ENCODE results near the gene LRRC49.
"Not testable (repeated sequence)": the region's sequence is repeated elsewhere in the genome, so short reads cannot be mapped to it uniquely, and the experiment has no call there.

The LRRC49 gene

GRCh38 chr15:71004506-71004905 lies 111.9 kb downstream of the LRRC49 start:
- DNase-seq, result not testable (repeated sequence)

DNA sequence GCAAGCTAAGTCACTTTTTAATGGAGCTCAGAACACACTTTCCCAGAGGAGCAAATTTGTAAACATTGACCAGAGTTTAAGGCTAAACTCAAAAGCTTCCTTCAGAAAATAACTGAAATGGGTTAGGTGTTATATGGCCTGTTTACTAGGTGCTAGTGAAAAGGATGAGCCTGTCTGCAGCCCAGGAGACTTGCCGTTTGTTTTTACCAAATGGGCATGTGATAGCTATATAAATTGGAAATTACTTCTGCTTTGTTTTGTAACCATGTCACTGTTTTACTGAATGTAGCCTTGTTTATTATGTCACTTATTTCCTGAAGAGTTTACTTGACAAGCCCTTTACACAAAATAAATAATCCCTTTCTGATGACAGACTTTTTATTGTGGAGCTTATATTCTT lies 113.3 kb downstream of the LRRC49 start:
- DNase-seq, result no peak

DNA sequence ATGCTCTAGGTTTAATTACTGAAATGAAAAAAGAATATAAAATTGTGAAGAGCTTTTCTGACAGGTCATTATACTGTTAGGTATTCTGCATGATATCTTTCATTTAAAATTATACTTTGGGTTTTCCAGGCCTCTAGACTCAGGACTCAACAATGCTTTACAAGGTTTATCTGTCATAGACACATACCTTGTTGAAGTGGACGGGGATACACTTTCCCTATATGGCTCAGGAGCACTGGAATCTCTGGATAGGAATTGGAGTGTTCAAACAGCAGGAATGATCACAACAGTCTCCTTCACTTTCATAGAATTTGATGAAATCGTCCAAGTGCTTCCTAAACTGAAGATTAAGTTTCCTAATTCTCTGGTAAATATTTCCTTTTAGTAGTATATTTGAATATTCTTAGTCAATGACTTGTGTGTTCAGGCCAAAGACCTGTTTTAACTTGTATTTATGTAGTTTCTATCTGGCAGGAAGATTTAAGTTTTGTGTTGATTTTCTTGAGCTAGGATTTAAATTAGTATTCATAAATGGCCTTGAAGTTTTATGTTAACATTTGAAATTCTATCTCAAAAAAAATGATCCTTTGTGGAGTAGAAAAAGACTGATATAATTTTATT lies 115.7 kb downstream of the LRRC49 start:
- no peak for DNase-seq

- no peak for DNase-seq
Observed at GRCh38 chr15:71010472-71010871, 117.8 kb downstream of the LRRC49 start.

DNA sequence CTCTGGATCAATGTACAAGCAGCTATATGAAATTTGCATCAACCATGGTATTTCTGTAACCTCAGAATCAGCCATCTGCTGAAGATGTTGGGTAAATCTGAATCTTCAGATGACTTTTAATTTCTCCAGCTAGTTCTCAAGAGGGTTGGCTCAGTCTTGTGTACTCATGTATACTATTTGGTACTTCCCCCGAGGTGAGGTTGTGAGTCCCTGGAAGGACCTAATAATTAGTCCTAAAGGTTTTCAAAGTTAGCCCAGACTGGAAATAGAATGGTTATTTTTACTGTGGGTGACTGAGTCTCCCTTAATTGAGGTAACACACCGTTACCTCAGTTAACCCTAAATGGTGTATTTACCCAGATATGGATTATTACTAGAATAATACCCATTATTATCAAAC lies 118.4 kb downstream of the LRRC49 start:
- no peak for DNase-seq

DNA sequence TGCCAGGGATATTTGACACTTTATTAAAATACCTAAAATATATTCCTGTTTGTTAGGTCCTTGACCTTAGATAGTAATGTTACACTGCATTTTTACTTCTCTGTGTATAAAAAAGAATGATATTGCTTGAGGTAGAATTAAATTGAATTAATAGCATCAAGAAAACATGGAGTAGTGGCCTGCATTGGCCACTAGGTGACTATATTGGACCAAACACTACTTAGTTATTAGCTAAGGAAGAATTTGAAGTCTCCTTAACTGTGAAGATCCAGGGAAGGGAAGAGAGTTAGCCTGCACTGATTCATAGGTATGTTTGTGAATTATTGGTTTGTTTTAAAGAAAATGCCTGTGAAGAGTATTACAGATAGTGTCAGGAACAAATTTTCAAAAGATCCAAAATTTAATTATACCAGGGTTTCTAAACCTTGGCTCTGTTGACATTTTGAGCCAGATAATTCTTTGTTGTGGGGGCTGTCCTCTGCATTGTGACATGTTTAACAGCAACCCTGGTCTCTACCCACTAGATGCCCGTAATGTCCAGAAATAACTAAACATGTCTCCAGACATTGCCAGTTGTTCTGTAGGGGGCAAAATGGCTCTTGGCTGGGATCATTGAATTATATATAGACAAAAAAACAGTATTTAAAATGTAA lies 119.0 kb downstream of the LRRC49 start:
- DNase-seq, result no peak

DNA sequence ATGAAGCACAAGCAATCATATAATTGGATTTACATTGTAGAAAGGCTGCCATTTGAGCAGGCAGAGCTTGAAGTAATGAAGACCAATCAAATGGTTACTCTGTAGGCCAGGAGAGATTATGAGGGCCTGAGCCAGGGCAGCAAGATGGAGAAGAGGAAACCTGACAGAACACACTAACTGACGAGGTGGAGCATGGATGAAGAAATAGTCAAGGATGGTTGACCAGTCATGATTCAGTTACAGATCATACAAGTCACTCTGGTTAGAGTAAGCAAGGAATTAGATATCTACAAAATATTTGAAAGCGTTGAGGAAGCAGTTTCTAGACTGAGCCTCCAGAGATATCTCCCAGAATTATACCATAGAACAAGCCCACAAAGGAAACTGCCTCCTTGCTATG lies 120.8 kb downstream of the LRRC49 start:
- DNase-seq, result no peak

DNA sequence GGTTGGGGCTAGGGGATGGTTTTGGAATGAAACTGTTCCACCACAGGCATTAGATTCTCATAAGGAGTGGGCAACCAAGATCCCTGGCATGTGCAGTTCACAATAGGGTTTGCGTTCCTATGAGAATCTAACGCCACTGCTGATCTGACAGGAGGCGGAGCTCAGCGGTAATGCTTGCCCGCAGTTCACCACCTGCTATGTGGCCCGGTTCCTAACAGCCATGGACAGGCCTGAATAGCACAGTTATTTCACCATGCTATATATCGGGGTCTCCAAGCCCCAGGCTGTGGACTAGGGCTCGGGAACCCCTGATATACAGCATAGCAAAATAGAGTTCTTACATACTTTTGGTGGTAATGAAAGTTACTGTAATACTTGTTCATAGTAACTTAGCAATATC lies 122.7 kb downstream of the LRRC49 start:
- no peak for DNase-seq

DNA sequence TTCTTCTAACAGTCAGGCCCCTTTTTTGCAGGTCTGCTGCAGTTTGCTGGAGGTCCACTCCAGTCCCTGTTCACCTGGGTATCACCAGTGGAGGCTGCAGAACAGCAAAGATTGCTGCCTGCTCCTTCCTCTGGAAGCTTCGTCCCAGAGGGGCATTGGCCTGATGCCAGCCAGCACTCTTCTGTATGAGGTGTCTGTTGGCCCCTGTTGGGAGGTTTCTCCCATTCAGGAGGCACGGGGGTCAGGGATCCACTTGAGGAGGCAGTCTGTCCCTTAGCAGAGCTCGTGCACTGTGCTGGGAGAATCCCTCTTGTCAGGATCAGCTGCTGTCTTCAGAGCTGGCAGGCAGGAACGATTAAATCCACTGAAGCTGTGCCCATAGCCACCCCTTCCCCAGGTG lies 138.6 kb downstream of the LRRC49 start:
- DNase-seq, result not testable (repeated sequence)

DNA sequence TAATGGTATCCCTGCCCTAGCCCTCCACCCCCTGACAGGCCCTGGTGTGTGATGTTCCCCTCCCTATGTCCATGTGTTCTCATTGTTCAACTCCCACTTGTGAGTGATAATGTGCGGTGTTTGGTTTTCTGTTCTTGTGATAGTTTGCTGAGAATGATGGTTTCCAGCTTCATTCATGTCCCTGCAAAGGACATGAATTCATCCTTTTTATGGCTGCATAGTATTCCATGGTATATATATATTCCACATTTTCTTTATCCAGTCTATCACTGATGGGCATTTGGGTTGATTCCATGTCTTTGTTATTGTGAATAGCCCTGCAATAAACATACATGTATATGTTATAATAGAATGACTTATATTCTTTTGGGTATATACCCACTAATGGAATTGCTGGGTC lies 142.9 kb downstream of the LRRC49 start:
- not testable (repeated sequence) for DNase-seq

DNA sequence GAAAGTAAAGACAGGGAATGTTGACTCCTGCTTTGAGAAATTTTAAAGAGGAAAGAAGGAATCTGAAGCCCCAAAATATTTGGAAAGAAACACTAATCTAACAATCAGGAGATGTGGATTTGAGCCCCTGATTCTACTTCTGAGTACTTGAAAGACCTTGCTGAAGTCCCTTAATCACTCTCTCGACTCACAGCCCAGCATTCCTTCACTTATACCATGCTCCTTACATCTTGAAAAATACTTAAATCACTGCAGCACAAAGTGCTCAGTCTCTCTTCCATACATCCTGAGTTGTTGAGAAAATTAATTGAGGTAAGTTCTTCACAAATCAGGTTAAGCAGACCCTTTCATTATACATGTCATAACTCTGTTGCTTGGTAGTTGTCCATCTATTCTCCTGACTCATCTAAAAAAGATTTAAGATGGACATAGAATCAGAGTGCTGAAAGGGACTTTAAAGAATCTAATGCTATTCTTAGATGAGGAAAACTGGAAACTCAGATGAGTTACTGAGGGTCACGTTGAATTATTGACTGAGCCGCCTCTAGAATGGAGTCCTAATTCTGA lies 149.8 kb downstream of the LRRC49 start:
- DNase-seq, result no peak

DNA sequence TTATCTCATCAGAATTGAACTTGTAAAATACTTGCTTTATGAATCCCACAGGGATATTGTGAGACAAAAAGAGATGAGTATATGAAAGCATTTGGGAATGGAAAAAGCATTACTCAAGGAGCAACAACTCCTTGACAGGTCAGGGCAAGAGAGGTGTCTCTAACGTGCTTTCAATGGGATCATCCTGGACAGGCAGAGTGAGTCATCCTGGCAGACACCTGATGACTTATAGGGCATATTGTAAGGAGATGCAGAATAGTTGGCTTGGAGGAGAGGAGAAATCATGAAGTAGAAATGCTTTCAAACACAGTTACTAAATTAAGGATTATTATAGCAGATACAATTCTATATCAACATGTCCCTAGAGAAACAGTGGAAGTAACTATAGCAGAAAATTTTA lies 150.7 kb downstream of the LRRC49 start:
- no peak for DNase-seq

DNA sequence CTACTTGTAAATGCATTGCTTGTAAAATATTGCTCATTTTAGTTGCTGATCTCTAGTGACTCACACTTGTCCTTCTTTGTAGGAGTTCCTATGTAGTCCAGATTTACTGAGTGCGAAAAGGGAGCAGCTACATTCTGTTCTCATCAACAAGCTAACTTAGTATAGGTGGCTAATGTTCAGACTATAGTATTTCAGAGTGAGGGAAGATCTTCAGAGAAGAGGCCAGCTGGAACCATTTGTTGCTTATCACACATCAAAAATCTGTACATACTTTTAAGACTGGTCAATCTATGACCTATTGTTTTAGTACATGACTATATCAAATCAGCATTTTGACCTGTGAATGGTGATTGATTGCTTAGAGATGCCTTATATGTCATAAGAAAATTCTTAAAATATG lies 151.4 kb downstream of the LRRC49 start:
- DNase-seq, result no peak

DNA sequence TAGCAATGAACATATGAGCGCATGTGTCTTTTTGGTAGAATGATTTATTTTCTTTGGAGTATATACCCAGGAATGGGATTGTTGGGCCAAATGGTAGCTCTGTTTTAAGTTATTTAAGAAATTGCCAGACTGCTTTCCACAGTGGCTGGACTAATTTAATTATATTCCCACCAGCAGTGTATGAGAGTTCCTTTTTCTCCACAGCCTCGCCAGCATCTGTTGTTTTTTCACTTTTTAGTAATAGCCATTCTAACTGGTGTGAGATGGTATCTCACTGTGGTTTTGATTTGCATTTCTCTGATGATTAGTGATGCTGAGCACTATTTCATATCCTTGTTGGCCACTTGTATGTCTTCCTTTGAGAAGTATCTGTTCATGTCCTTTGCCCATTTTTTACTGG lies 153.5 kb downstream of the LRRC49 start:
- not testable (repeated sequence) for DNase-seq

DNA sequence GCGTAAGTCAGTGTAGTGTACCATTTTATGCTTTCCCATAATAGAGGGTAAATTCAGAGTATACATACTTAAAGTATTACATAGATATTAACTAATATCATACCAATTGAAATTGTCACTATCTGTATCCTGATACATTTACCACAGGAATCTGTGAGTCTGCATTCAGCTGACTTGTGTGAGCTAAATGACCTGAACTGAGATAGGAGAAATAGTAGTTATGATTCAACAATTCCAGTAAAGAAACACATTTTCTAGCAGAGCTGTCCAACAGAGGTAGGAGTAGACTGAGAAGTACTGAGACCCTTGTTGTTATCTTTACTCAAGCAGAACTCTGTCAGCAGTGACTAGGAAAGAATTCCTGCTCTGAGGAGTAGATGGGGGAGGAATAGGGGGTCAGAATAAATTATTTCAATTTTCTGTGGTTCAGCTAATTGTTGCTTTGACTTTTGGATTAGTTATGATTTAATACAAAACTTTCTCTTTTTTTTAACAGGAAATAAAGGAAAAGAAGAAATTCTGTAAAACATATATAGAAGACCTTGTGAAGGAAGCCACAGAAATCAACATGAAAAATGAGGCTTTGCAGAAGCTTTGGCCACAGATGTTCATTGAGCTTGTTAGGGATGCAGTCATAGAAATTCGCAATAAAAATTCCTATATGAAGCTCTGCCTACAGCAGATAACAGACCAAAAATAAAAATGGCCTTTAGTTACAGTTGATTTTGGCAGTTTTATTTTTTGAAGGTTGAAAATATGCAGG lies 156.5 kb downstream of the LRRC49 start:
- DNase-seq, result no peak

- DNase-seq, result no peak
Observed at GRCh38 chr15:71049706-71050422, 157.2 kb downstream of the LRRC49 start.

- no peak for DNase-seq
Observed at GRCh38 chr15:71050461-71050860, 157.8 kb downstream of the LRRC49 start.

DNA sequence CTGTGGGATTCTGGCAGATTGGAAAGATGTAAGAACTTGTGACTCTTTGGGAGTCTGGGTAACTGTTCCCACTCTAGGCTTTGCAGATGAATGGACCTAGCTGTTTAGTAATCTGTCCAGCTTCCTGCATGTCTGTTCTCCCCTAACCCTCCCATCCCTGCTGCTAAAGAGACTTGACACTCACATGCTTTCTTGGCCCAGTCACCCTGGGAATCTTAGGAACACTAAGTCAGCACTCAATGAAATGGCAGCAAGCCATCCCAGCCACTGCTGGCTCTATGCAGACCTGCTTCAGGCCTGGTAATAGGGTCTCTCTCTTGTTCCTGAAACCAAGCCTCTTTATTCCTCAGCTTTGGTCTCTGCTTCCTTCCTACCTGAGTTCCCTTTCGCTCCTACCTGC lies 158.9 kb downstream of the LRRC49 start:
- no peak for DNase-seq

GRCh38 chr15:71052356-71052755 lies 159.7 kb downstream of the LRRC49 start:
- DNase-seq, result no peak

DNA sequence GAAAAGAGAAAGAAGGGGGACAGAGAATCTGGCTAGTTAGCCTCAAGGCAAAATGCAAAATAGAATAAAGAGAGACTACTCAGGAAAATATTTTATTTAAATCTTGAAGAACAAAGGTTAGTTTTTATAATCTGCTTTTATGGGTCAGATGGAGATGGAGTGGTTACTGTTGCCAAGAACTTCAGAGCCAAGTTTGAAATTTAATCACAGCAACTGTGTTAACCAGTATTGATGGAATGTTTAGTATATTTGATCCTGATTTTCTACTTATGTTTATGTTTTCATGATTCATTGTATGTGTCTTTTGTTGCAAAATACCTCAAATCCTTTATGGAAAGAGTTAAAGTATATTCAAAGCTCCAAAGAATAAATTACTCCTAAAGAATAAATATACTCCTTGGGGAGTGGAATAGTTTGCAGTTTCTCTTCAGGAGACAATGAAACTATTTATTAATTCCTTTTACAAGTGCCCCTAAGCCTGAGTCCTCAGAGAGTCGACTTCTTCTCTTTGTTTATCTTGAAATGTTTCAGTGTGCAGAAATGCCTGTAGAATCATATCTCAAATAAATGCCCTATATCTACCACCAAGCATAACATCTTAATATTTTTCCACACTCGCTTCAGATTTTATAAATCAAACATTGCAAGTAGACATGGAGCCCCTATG lies 161.8 kb downstream of the LRRC49 start:
- DNase-seq, result no peak

DNA sequence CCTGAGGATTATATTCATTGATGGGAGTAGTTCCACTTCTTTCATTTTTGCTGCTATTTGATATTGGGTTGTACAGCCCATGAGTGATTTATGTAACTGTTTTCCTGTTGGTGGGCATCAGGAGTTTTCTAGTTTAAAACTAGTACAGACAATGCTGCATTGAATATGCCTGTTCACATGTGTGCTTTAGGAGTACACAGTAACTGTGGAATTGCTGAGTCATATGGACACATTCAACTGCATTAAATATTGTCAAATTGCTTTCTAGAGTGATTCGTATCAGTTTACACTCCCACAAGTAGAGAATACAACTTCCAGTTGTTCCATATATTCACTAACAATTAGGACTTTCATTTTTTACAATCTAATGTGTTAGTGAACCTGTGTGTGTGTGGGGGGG lies 162.8 kb downstream of the LRRC49 start:
- no peak for DNase-seq

DNA sequence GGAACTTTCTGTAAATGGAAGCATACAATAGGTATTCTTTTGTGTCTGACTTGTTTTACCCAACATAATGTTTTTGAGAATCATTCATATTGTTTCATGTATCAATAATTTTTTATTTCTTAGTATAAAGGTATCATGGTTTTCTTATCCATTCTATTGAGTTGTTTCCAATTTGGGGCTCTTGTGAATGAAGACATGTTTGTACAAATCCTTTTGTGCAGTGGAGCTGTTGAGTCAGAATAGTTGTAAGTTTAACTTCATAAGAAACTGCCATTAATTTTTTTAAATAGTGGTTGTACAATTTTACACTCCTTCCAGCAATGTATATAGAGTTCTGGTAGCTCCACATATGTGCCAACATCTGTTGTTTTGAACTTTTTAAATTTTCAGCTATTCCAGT lies 163.5 kb downstream of the LRRC49 start:
- no peak for DNase-seq

GRCh38 chr15:71057143-71057542 lies 164.5 kb downstream of the LRRC49 start:
- no peak for DNase-seq
